HG03342 (cell line): Measurements from ENCODE around the gene GPRC5C.

ENCODE experiments used
- ATAC-seq: cut with Tn5 transposase; IDR thresholded peaks from one replicate; pipeline ENCODE4 v1.9.1; 2021; ENCODE audit warnings: mild to moderate bottlenecking, moderate library complexity; ENCODE audit not compliant: unreplicated experiment

The GPRC5C gene

GRCh38 chr17:74450231-74450630 is 18.3 kb downstream of the GPRC5C start:
- ATAC-seq = no peak

GRCh38 chr17:74450925-74451403 is 19.1 kb downstream of the GPRC5C start:
- ATAC-seq = no peak

GRCh38 chr17:74451557-74451956 is 19.7 kb downstream of the GPRC5C start:
- ATAC-seq = no peak

- ATAC-seq = no peak
Measured at GRCh38 chr17:74452033-74452840, 20.3 kb downstream of the GPRC5C start.

- no peak for ATAC-seq
Measured at GRCh38 chr17:74452841-74453661, 21.2 kb downstream of the GPRC5C start.

GRCh38 chr17:74453665-74454196 is 21.8 kb downstream of the GPRC5C start:
- peak; percentile 12 for ATAC-seq

GRCh38 chr17:74454197-74455024 is 22.5 kb downstream of the GPRC5C start:
- peak; percentile 85 for ATAC-seq

- ATAC-seq = no peak
Measured at GRCh38 chr17:74455025-74455545, 23.2 kb downstream of the GPRC5C start.

- ATAC-seq = no peak
Measured at GRCh38 chr17:74455821-74456220, 23.9 kb downstream of the GPRC5C start.

- ATAC-seq = no peak
Measured at GRCh38 chr17:74457146-74457819, 25.4 kb downstream of the GPRC5C start.

GRCh38 chr17:74457820-74458166 is 25.9 kb downstream of the GPRC5C start:
- ATAC-seq = no peak

- no peak for ATAC-seq
Measured at GRCh38 chr17:74458835-74459234, 26.9 kb downstream of the GPRC5C start.

- no peak for ATAC-seq
Measured at GRCh38 chr17:74459622-74460021, 27.7 kb downstream of the GPRC5C start.

GRCh38 chr17:74460241-74460640 is 28.4 kb downstream of the GPRC5C start:
- no peak for ATAC-seq

GRCh38 chr17:74460996-74461395 is 29.1 kb downstream of the GPRC5C start:
- ATAC-seq = no peak

GRCh38 chr17:74461611-74462010 is 29.7 kb downstream of the GPRC5C start:
- no peak for ATAC-seq

- ATAC-seq = no peak
Measured at GRCh38 chr17:74464730-74465377, 33.0 kb downstream of the GPRC5C start.

- ATAC-seq = no peak
Measured at GRCh38 chr17:74465378-74466110, 33.7 kb downstream of the GPRC5C start.
